HCT116 (cell line): Measurements from ENCODE around the gene DGKB. TPM values are rescaled to one million over a fixed set of nuclear protein-coding genes. Genes with fewer than 3 reads are reported as not detected.
"Not testable (repeated sequence)": the region's sequence is repeated elsewhere in the genome, so short reads cannot be mapped to it uniquely, and the experiment has no call there.

ENCODE experiments used
- ATAC-seq: fragments of 200-7000 bp; cut with Tn5 transposase; 2 replicates; pipeline ENCODE4 v1.9.1; 2020; ENCODE audit warnings: mild to moderate bottlenecking, moderate library complexity
- BruUV-seq: library from RNA; stranded (reverse); fragments of 400-500 nt; replicated peaks from 2 replicates; lab custom pipeline; 2021; lab: Mats Ljungman, UMichigan
- CTCF ChIA-PET: fragments of 300-600 bp; sonication (Branson Sonifier 250); formaldehyde crosslinking; loops from one replicate; lab custom pipeline; 2021; ENCODE audit warnings: antibody characterized with exemption; lab: Charles Lee
- POLR2A ChIA-PET: fragments of 300-600, 350-600 bp; sonication (Branson Sonifier 250); formaldehyde crosslinking; loops from one replicate; lab custom pipeline; 2021; ENCODE audit warnings: antibody characterized with exemption; lab: Charles Lee
- RAD21 ChIA-PET, 2 experiments: fragments of 300-600 bp; sonication (Branson Sonifier 250); formaldehyde crosslinking; loops; one replicate each; lab custom pipeline; 2023; ENCODE audit warnings: low total read pairs in 2 of 2; ENCODE audit not compliant: uncharacterized antibody in 2 of 2, unreplicated experiment in 2 of 2, low non-redundant PET in 1 of 2; lab: Charles Lee
- DNase-seq: peaks from one replicate; pipeline ENCODE4 v3.0.0-alpha.2; 2010; ENCODE audit warnings: low read depth, low spot score
- H2AFZ ChIP-seq: fragments of 200-600 bp; shearing (Covaris generic), sonication (generic); 2 replicates; pipeline ENCODE4 v1.6.1; 2017; ENCODE audit warnings: low read depth, mixed run types, mixed read lengths, antibody characterized with exemption, low read length; ENCODE audit not compliant: poor library complexity, severe bottlenecking
- H3K27ac ChIP-seq: 2 replicates; pipeline ENCODE4 v1.5.1; 2012; ENCODE audit warnings: low read depth, low read length
- H3K27me3 ChIP-seq: fragments of 200-600 bp; sonication (generic); 2 replicates; pipeline ENCODE4 v1.6.1; 2016; ENCODE audit warnings: mixed run types, low read length, mixed read lengths; ENCODE audit not compliant: insufficient read depth
- H3K36me3 ChIP-seq, 2 experiments: fragments of 200-500 bp in 1 of 2; fragments of 200-600 bp in 1 of 2; sonication (Bioruptor generic) in 1 of 2; sonication (generic) in 1 of 2; 2 replicates each; pipeline versions ENCODE4 v1.5.1 to v1.6.1; 2014 to 2016; ENCODE audit warnings: low read length in 2 of 2, inconsistent platforms in 1 of 2, mixed read lengths in 1 of 2, mixed run types in 1 of 2; ENCODE audit not compliant: insufficient read depth in 2 of 2, control insufficient read depth in 1 of 2
- H3K4me1 ChIP-seq, 2 experiments: fragments of 200-600 bp in 1 of 2; sonication (generic) in 1 of 2; 2 replicates each; pipeline versions ENCODE4 v1.5.1 to v1.6.1; 2012 to 2017; ENCODE audit warnings: low read length in 2 of 2, inconsistent platforms in 1 of 2, mild to moderate bottlenecking in 1 of 2, mixed read lengths in 1 of 2, mixed run types in 1 of 2, moderate library complexity in 1 of 2; ENCODE audit not compliant: insufficient read depth in 2 of 2, control insufficient read depth in 1 of 2
- H3K4me2 ChIP-seq: fragments of 200-600 bp; sonication (generic); 2 replicates; pipeline ENCODE4 v1.6.1; 2017; ENCODE audit warnings: mixed run types, low read length, mixed read lengths
- H3K4me3 ChIP-seq, 2 experiments: fragments of 200-600 bp in 1 of 2; sonication (generic) in 1 of 2; replicated peaks in 1 of 2; 2 replicates each; pipeline ENCODE4 v1.5.1; 2011 to 2016; ENCODE audit warnings: low read length in 2 of 2, control low read depth in 1 of 2, low read depth in 1 of 2, mild to moderate bottlenecking in 1 of 2, mixed read lengths in 1 of 2, mixed run types in 1 of 2
- H3K79me2 ChIP-seq: fragments of 200-600 bp; sonication (generic); 2 replicates; pipeline ENCODE4 v1.6.1; 2017; ENCODE audit warnings: mild to moderate bottlenecking, mixed run types, low read length, moderate library complexity, mixed read lengths; ENCODE audit not compliant: insufficient read depth
- H3K9ac ChIP-seq: fragments of 200-600 bp; sonication (generic); 2 replicates; pipeline ENCODE4 v1.6.1; 2016; ENCODE audit warnings: low read length, mixed read lengths
- H3K9me2 ChIP-seq: fragments of 200-600 bp; sonication (generic), shearing (Covaris generic); 2 replicates; pipeline ENCODE4 v1.6.1; 2017; ENCODE audit warnings: mixed run types, mild to moderate bottlenecking, moderate library complexity; ENCODE audit not compliant: insufficient read depth
- H3K9me3 ChIP-seq, 2 experiments: fragments of 200-500 bp in 1 of 2; fragments of 200-600 bp in 1 of 2; sonication (Bioruptor generic) in 1 of 2; sonication (generic) in 1 of 2; 2 replicates each; pipeline ENCODE4 v1.6.1; 2014 to 2017; ENCODE audit warnings: low read length in 2 of 2, mixed read lengths in 2 of 2, inconsistent platforms in 1 of 2, low read depth in 1 of 2, mild to moderate bottlenecking in 1 of 2, mixed run types in 1 of 2, moderate library complexity in 1 of 2; ENCODE audit not compliant: control insufficient read depth in 1 of 2, insufficient read depth in 1 of 2
- H4K20me1 ChIP-seq: fragments of 200-600 bp; sonication (generic), shearing (Covaris generic); 2 replicates; pipeline ENCODE4 v1.6.1; 2017; ENCODE audit warnings: mixed run types, mild to moderate bottlenecking, moderate library complexity; ENCODE audit not compliant: insufficient read depth
- CEBPB ChIP-seq: IDR thresholded peaks from 2 replicates; pipeline ENCODE4 v1.6.1; 2012; ENCODE audit warnings: low read depth
- EGR1 ChIP-seq: IDR thresholded peaks from 2 replicates; pipeline ENCODE4 v1.6.1; 2012; ENCODE audit warnings: low read depth
- ELF1 ChIP-seq: IDR thresholded peaks from 2 replicates; pipeline ENCODE4 v1.6.1; 2012; ENCODE audit warnings: low read depth, borderline replicate concordance
- EZH2phosphoT487 ChIP-seq: fragments of 200-600 bp; IDR thresholded peaks from 2 replicates; pipeline ENCODE4 v1.6.1; 2018; ENCODE audit warnings: antibody characterized with exemption, borderline replicate concordance
- JUND ChIP-seq: IDR thresholded peaks from 2 replicates; pipeline ENCODE4 v1.6.1; 2012
- POLR2A ChIP-seq: IDR thresholded peaks from 2 replicates; pipeline ENCODE4 v1.7.0; 2011; ENCODE audit warnings: borderline replicate concordance; ENCODE audit not compliant: insufficient read depth, insufficient read length; ENCODE audit errors: extremely low read depth
- POLR2AphosphoS5 ChIP-seq: IDR thresholded peaks from 2 replicates; pipeline ENCODE4 v1.6.1; 2011; ENCODE audit warnings: mild to moderate bottlenecking, low read depth, low read length, moderate library complexity
- SIN3A ChIP-seq: IDR thresholded peaks from 2 replicates; pipeline ENCODE4 v1.6.1; 2012; ENCODE audit warnings: low read depth
- SP1 ChIP-seq: IDR thresholded peaks from 2 replicates; pipeline ENCODE4 v1.6.1; 2012; ENCODE audit warnings: low read depth
- SRF ChIP-seq: IDR thresholded peaks from 2 replicates; pipeline ENCODE4 v1.6.1; 2012; ENCODE audit warnings: low read depth
- TCF7L2 ChIP-seq: IDR thresholded peaks from 2 replicates; pipeline ENCODE4 v1.7.0; 2011; ENCODE audit warnings: borderline replicate concordance, inconsistent platforms; ENCODE audit not compliant: insufficient read depth, insufficient read length; ENCODE audit errors: extremely low read depth
- YY1 ChIP-seq: IDR thresholded peaks from 2 replicates; pipeline ENCODE4 v1.6.1; 2011; ENCODE audit warnings: low read length, low read depth, moderate library complexity, mild to moderate bottlenecking; ENCODE audit not compliant: insufficient replicate concordance; ENCODE audit errors: extremely low read depth
- ZNF274 ChIP-seq: fragments of 200-500 bp; sonication (Bioruptor generic); IDR thresholded peaks from 2 replicates; pipeline ENCODE4 v1.6.1; 2014; ENCODE audit warnings: mild to moderate bottlenecking, low read depth, low read length, inconsistent platforms
- intact Hi-C: fragments of 100-400 bp; cut with micrococcal nuclease; formaldehyde crosslinking; loops from 2 replicates; pipeline ENCODE4 v1.10.0; 2022
- total RNA-seq: library from RNA; stranded (reverse); gene quantifications from one replicate; pipeline ENCODE4 v1.2.1, GENCODE V29; 2021; ENCODE audit not compliant: unreplicated experiment
- TF ChIP-seq, protein P1 (sequence below): IDR thresholded peaks from 2 replicates; pipeline ENCODE4 v1.6.1; 2012

The DGKB gene
- total RNA-seq, 1 experiment from 2014 or later = 0.05 TPM

DNA sequence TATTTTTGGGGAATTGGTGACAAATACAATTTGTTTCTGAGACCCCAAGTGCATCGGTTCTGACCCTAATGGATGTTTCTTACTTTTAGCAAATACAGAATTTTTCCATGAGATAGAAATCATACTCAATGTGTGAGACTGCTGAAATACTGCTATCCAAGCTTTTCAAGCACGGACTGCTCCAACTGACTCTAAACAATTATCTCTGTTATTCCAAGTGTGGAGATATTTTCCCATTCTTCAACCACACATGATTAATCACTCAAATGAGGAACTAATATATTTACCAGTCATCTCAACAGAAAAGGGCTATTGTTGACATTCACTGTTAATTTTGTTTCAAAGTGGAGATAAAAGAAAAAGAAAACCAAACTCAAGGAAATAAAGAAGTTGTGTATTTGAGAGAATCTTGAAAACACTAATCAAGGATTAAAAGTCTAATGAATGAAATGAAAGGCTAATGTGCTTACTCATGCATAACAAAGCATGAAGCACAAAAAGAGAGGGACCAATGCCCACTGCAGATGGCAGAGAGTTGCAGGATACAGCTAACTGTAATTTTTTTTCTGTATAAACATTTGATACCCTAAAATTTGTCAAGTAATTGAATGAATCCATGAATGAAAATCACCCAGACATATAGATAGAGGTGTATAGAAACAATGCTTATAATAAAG, 423.6 kb downstream of the DGKB start:
- DNase-seq = no peak
- ChIA-PET RAD21 (no interaction called here), CTCF (no interaction called here), POLR2A (no interaction called here)
- BruUV-seq = no TSS peak
- TF ChIP-seq, protein P1, sequence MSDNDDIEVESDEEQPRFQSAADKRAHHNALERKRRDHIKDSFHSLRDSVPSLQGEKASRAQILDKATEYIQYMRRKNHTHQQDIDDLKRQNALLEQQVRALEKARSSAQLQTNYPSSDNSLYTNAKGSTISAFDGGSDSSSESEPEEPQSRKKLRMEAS = no peak
- TF ChIP-seq SRF = no peak
- no peak for TF ChIP-seq SP1
- no peak for TF ChIP-seq ELF1
- TF ChIP-seq EGR1 = no peak
- no peak for TF ChIP-seq CEBPB
- no peak for TF ChIP-seq EZH2phosphoT487
- TF ChIP-seq TCF7L2 = no peak
- TF ChIP-seq POLR2AphosphoS5 = no peak
- TF ChIP-seq SIN3A = no peak
- no peak for TF ChIP-seq POLR2A
- no peak for TF ChIP-seq YY1
- no peak for TF ChIP-seq JUND
- no peak for TF ChIP-seq ZNF274
- no peaks in the 10 kb centered on the region for H3K27me3 ChIP-seq
- ATAC-seq = no peak
- no peak overlapping the region for H3K4me2 ChIP-seq
- no peak overlapping the region for H3K4me3 ChIP-seq
- no peaks in the 10 kb centered on the region for H3K9me2 ChIP-seq
- H2AFZ ChIP-seq = no peak overlapping the region
- no peaks in the 10 kb centered on the region for H3K79me2 ChIP-seq
- H4K20me1 ChIP-seq = no peaks in the 10 kb centered on the region
- intact Hi-C loops = no loop called here
- H3K4me1 ChIP-seq = no peaks in the 10 kb centered on the region
- H3K27ac ChIP-seq = no peak overlapping the region
- no peaks in the 10 kb centered on the region for H3K36me3 ChIP-seq
- no peaks in the 10 kb centered on the region for H3K9me3 ChIP-seq
- no peak overlapping the region for H3K9ac ChIP-seq

DNA sequence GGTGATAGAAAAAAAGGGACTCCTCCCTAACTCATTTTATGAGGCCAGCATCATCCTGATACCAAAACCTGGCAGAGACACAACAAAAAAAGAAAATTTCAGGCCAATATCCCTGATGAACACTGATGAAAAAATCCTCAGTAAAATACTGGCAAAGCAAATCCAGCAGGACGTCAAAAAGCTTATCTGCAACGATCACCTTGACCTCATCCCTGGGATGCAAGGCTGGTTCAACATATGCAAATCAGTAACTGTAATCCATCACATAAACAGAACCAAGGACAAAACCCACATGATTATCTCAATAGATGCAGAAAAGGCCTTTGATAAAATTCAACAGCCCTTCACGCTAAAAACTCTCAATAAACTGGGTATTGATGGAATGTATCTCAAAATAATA, 440.8 kb downstream of the DGKB start:
- H3K36me3 ChIP-seq, H3K27me3 ChIP-seq, intact Hi-C loops, RAD21 ChIA-PET, H4K20me1 ChIP-seq, H3K4me1 ChIP-seq, H3K27ac ChIP-seq, CTCF ChIA-PET, DNase-seq, ATAC-seq, H3K9ac ChIP-seq, POLR2A ChIA-PET, H3K9me2 ChIP-seq, H3K79me2 ChIP-seq, H3K4me3 ChIP-seq, H3K9me3 ChIP-seq, H3K4me2 ChIP-seq, H2AFZ ChIP-seq, BruUV-seq: not testable (repeated sequence)

DNA sequence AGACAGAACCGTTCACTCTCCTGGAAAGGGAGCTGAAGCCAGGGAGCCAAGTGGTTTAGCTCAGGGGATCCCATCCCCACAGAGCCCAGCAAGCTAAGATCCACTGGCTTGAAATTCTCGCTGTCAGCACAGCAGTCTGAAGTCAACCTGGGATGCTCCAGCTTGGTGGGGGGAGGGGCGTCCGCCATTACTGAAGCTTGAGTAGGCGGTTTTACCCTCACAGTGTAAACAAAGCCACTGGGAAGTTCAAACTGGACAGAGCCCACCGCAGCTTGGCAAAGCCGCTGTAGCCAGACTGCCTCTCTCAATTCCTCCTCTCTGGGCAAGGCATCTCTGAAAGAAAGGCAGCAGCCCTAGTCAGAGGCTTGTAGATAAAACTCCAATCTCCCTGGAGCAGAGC, 443.7 kb downstream of the DGKB start:
- H3K4me1 ChIP-seq, H3K79me2 ChIP-seq, H3K4me2 ChIP-seq, H3K27ac ChIP-seq, H3K4me3 ChIP-seq, H3K36me3 ChIP-seq, H3K9me2 ChIP-seq, H4K20me1 ChIP-seq, POLR2A ChIA-PET, H3K9ac ChIP-seq, H3K9me3 ChIP-seq, H2AFZ ChIP-seq, BruUV-seq, RAD21 ChIA-PET, ATAC-seq, H3K27me3 ChIP-seq, DNase-seq: not testable (repeated sequence)
- intact Hi-C loops = loop anchor here (1.0 to 10.0 kb wide), 2 partner anchors 554 to 934 kb away; no protein-coding TSS in a partner anchor
- CTCF ChIA-PET = interaction anchor here (0.9 kb wide), 1 partner anchor 1176 kb away, joined by 3 read pairs; no protein-coding TSS in a partner anchor
